DMS79 (cell line): ENCODE results near the gene NEIL1.
"Not testable (repeated sequence)": the region's sequence is repeated elsewhere in the genome, so short reads cannot be mapped to it uniquely, and the experiment has no call there.

ENCODE experiments used
- DNase-seq: peaks from one replicate; lab custom pipeline; 2025; lab: John Stamatoyannopoulos, UW

The NEIL1 gene

DNA sequence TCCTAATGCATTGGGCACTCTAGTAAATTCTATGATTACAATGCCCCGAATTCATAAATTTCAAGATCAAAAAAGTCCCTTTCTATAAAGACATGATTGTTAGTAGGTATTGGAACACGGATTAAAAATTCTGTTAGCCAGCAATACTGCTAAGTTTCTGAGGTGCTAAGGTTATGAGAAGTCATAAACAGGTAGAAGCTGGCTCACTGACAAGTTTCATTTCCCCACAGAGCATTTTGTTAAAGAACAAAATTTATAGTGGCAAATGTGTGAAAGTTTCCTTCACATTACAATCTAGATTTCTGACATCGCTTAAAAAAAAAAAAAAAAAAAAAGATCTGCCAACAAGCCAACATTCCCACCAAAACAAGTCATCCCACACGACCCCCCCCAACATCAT, 33.9 kb downstream of the NEIL1 start:
- no peak for DNase-seq

DNA sequence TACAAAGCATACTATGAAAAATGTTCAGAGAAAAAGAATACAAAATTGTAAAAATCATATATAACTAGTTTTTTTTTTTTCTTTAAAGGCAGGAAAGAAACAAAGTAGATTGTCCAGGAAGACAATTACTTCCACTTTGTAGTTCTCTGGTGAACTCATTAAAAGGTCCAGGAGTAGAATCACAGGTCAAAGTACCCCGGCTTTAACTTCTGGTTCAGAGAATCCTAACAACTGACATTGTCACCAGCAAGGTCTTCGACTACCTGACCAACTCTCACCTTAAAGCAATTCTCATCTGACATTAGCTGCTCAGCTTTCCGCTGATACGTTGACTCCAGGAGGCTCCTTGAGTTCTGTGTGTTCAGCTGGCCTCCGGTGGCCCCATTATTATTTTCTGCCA, 37.1 kb downstream of the NEIL1 start:
- not testable (repeated sequence) for DNase-seq

- DNase-seq: peak; percentile 6
Measured at GRCh38 chr15:75389791-75390382, 43.0 kb downstream of the NEIL1 start.

- DNase-seq: no peak
Measured at GRCh38 chr15:75397494-75397893, 50.7 kb downstream of the NEIL1 start.

- DNase-seq: no peak
Measured at GRCh38 chr15:75403892-75404291, 57.1 kb downstream of the NEIL1 start.
